Sigmoid colon (tissue), 4 donors: Measurements from ENCODE around the gene VPS39.

Source experiments
- EP300 ChIP-seq, 4 donors: sonication (generic); formaldehyde crosslinking; IDR thresholded peaks; one replicate each; pipeline ENCODE4 v1.6.1; 2017; ENCODE audit warnings: antibody characterized with exemption in 4 of 4
- POLR2A ChIP-seq, 2 donors: fragments of 450-650 bp; IDR thresholded peaks; one replicate each; pipeline ENCODE4 v1.6.1; 2016; ENCODE audit warnings: antibody characterized with exemption in 2 of 2, mild to moderate bottlenecking in 2 of 2, moderate library complexity in 2 of 2
- TF ChIP-seq, protein P1 (sequence below), 4 experiments: fragments of 450-650 bp in 3 of 4; fragments of 200-600 bp in 1 of 4; IDR thresholded peaks; one replicate each; pipeline ENCODE4 v1.5.1; 2016 to 2019; ENCODE audit warnings: antibody characterized with exemption in 4 of 4, mild to moderate bottlenecking in 3 of 4, moderate library complexity in 2 of 4

DNA sequence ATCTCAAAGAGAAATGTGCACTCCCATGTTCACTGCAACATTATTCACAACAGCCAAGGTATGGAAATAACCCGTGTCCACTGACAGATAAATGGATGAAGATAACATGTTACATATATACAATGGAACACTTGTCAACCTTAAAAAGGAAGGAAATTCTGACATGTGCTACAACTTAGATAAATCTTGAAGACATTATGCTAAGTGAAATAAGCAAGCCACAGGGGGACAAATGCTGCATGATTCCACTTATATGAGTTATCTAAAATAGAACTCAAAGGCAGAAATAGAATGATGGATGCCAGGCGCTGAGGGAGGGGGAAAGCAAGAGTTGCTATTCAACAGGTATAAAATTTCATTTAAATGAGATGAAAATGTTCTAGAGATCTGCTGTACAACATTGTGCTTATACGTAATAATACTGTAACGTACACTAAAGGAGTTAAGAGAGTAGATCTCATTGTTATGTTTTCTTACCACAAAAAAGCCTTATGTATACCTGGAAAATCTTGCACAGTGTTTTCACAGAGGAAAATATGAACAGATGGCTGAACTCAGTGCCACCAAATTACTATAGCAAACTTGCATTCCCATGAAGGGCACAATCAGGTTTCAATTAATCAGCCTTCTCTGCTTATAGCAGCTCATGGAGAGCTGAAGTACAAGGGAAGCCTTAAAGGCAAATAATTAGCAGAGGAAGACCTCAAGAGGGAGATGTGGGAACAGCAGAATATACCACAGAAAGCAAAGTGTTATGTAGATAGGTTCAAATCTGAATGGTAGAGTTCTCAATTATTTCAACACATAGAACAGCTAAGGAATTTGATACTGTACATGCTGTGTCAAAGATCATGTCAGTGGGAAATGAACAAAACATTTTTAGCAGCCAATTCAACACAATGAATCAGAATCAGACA lies 8.1 kb upstream of the VPS39 start:
- TF ChIP-seq, protein P1, sequence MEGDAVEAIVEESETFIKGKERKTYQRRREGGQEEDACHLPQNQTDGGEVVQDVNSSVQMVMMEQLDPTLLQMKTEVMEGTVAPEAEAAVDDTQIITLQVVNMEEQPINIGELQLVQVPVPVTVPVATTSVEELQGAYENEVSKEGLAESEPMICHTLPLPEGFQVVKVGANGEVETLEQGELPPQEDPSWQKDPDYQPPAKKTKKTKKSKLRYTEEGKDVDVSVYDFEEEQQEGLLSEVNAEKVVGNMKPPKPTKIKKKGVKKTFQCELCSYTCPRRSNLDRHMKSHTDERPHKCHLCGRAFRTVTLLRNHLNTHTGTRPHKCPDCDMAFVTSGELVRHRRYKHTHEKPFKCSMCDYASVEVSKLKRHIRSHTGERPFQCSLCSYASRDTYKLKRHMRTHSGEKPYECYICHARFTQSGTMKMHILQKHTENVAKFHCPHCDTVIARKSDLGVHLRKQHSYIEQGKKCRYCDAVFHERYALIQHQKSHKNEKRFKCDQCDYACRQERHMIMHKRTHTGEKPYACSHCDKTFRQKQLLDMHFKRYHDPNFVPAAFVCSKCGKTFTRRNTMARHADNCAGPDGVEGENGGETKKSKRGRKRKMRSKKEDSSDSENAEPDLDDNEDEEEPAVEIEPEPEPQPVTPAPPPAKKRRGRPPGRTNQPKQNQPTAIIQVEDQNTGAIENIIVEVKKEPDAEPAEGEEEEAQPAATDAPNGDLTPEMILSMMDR (IDR thresholded peaks at IDR 0.05), result no peak
- TF ChIP-seq EP300 (IDR thresholded peaks at IDR 0.05) (no peak), POLR2A (IDR thresholded peaks at IDR 0.05) (no peak)
